Measurements from ENCODE around the gene LONP2.
A peak's percentile ranks its signal among the peaks of the same experiment; 100 is the strongest.
"Not testable (repeated sequence)": the region's sequence is repeated elsewhere in the genome, so short reads cannot be mapped to it uniquely, and the experiment has no call there.

Gene LONP2

GRCh38 chr16:48347191-48347865 lies 103.2 kb downstream of the LONP2 start:
- DNase-seq (ENCODE audit: low read depth): no peak
- H3K4me3 ChIP-seq (ENCODE audit: low read length): no peak overlapping the region
- TF ChIP-seq CTCF (conservative IDR thresholded peaks at IDR 0.05; ENCODE audit: low read length): no peak

- no peak for DNase-seq (ENCODE audit: low read depth)
- no peak for TF ChIP-seq CTCF (conservative IDR thresholded peaks at IDR 0.05; ENCODE audit: low read length)
- no peak overlapping the region for H3K4me3 ChIP-seq (ENCODE audit: low read length)
Observed at GRCh38 chr16:48347980-48348379, 103.9 kb downstream of the LONP2 start.

- no peak overlapping the region for H3K4me3 ChIP-seq (ENCODE audit: low read length)
- DNase-seq (ENCODE audit: low read depth): no peak
- TF ChIP-seq CTCF (conservative IDR thresholded peaks at IDR 0.05; ENCODE audit: low read length): no peak
Observed at GRCh38 chr16:48350736-48351135, 106.6 kb downstream of the LONP2 start.

GRCh38 chr16:48352648-48353390 lies 108.7 kb downstream of the LONP2 start:
- no peak for TF ChIP-seq CTCF (conservative IDR thresholded peaks at IDR 0.05; ENCODE audit: low read length)
- H3K4me3 ChIP-seq (ENCODE audit: low read length): no peak overlapping the region

GRCh38 chr16:48353565-48354163 lies 109.6 kb downstream of the LONP2 start:
- TF ChIP-seq CTCF (conservative IDR thresholded peaks at IDR 0.05; ENCODE audit: low read length): peak; percentile 99
- H3K4me3 ChIP-seq (ENCODE audit: low read length): no peak overlapping the region
- peak; percentile 74 for DNase-seq (ENCODE audit: low read depth)

More at GRCh38 chr16:48352648-48353390, 108.7 kb downstream of the LONP2 start:
- DNase-seq (ENCODE audit: low read depth): no peak

GRCh38 chr16:48354385-48354784 lies 110.3 kb downstream of the LONP2 start:
- not testable (repeated sequence) for H3K4me3 ChIP-seq (ENCODE audit: low read length); DNase-seq (ENCODE audit: low read depth)

- no peak for TF ChIP-seq CTCF (conservative IDR thresholded peaks at IDR 0.05; ENCODE audit: low read length)
- DNase-seq (ENCODE audit: low read depth): no peak
- no peak overlapping the region for H3K4me3 ChIP-seq (ENCODE audit: low read length)
Observed at GRCh38 chr16:48354877-48355855, 111.1 kb downstream of the LONP2 start.

Data from AG10803 (cell line).